Measurements from ENCODE around the gene TRAPPC12. TPM values are rescaled to one million over a fixed set of nuclear protein-coding genes. Genes with fewer than 3 reads are reported as not detected.

The TRAPPC12 gene
- total RNA-seq, 1 experiment from 2014 or later = 72.8 TPM

DNA sequence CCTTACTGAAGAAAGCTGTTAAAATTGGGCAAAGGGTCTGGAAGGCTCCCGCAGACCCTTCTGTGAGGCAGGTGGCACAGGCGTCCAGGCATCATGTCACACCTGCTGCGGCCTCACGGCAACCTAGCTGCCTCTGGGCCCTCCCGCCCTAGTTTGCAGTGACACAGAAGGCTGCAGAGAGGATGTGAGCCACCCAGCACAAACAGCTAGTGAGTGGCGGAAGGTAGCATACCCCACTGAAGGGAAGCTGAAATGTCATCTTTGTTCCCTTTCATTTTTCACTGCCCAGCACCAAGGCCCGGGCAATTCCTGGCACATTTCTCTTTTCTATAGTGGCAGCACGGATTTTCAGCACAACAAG is 53.8 kb downstream of the TRAPPC12 start (continued):
- no peak for TF ChIP-seq CTCF (IDR thresholded peaks at IDR 0.05)
- TF ChIP-seq MLX (CRISPR knock-in tag; IDR thresholded peaks at IDR 0.05) = no peak
- no peak for TF ChIP-seq CDX4 (CRISPR knock-in tag; IDR thresholded peaks at IDR 0.05; ENCODE audit: borderline replicate concordance)

DNA sequence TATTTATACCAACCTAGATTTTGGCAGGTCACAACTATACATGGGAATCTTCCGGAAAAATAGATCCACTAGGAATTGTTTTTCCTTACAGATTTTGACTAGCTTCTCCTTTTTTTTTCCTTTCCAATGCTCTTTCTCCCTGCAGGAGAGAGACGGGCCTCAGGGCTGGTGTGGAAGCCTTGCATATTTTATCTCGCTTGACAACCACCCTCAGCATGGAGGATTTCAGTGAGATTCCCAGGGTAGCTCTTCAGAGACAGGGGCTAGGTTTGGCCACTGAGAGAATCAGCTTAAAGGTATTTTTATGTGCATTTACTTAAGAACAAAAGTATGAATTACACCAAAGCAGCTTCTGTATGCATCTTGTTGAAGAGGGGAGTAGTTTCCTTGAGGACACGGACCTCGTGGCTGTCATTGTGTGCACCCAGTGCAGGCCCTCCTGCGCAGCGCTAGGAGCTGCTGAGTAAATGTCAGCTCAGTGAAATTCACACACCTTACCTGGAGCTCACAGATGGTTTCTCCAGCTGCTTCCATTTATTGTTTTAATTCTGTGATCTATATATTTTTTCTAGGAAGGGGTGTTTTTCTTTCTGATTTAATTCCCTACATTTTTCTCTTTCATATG is 54.4 kb downstream of the TRAPPC12 start:
- no peak for DNase-seq (ENCODE audit: low spot score)
- TF ChIP-seq CTCF (IDR thresholded peaks at IDR 0.05) (no peak), MYBL2 (CRISPR knock-in tag; IDR thresholded peaks at IDR 0.05) (no peak), AFF4 (CRISPR knock-in tag; IDR thresholded peaks at IDR 0.05; ENCODE audit: borderline replicate concordance) (no peak), CBFB (CRISPR knock-in tag; IDR thresholded peaks at IDR 0.05; ENCODE audit: low read depth) (no peak), FOXP1 (CRISPR knock-in tag; IDR thresholded peaks at IDR 0.05; ENCODE audit: borderline replicate concordance) (no peak), RORB (CRISPR knock-in tag; IDR thresholded peaks at IDR 0.05) (no peak), NR1H2 (CRISPR knock-in tag; IDR thresholded peaks at IDR 0.05) (no peak), ZNF138 (CRISPR knock-in tag; conservative IDR thresholded peaks at IDR 0.05) (no peak), JUN (CRISPR knock-in tag; IDR thresholded peaks at IDR 0.05) (no peak), ZNF281 (CRISPR knock-in tag; IDR thresholded peaks at IDR 0.05) (no peak), TCF7 (CRISPR knock-in tag; IDR thresholded peaks at IDR 0.05; ENCODE audit: low read depth) (no peak), CREB1 (CRISPR knock-in tag; IDR thresholded peaks at IDR 0.05) (no peak), MAX (CRISPR knock-in tag; IDR thresholded peaks at IDR 0.05) (no peak), E2F5 (CRISPR knock-in tag; IDR thresholded peaks at IDR 0.05) (no peak)
- TF ChIP-seq, protein P1, sequence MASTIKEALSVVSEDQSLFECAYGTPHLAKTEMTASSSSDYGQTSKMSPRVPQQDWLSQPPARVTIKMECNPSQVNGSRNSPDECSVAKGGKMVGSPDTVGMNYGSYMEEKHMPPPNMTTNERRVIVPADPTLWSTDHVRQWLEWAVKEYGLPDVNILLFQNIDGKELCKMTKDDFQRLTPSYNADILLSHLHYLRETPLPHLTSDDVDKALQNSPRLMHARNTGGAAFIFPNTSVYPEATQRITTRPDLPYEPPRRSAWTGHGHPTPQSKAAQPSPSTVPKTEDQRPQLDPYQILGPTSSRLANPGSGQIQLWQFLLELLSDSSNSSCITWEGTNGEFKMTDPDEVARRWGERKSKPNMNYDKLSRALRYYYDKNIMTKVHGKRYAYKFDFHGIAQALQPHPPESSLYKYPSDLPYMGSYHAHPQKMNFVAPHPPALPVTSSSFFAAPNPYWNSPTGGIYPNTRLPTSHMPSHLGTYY (CRISPR knock-in tag; IDR thresholded peaks at IDR 0.05) = no peak
- TF ChIP-seq, protein P2, sequence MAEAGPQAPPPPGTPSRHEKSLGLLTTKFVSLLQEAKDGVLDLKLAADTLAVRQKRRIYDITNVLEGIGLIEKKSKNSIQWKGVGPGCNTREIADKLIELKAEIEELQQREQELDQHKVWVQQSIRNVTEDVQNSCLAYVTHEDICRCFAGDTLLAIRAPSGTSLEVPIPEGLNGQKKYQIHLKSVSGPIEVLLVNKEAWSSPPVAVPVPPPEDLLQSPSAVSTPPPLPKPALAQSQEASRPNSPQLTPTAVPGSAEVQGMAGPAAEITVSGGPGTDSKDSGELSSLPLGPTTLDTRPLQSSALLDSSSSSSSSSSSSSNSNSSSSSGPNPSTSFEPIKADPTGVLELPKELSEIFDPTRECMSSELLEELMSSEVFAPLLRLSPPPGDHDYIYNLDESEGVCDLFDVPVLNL (CRISPR knock-in tag; IDR thresholded peaks at IDR 0.05; ENCODE audit: borderline replicate concordance, low read depth) = no peak
- Mint-ChIP-seq H3K27me3 (ENCODE audit: low read depth) (no peaks in the 10 kb centered on the region), H3K9me3 (no peaks in the 10 kb centered on the region), H3K4me1 (0 out of 2 replicates have a peak, but pooled peaks cover 3% of the 10 kb centered on the region), H3K4me3 (no peak overlapping the region), H3K27ac (no peak overlapping the region), H3K36me3 (peaks cover 10% of the 10 kb centered on the region)
- no peak for ATAC-seq
- CTCF ChIA-PET = interaction anchor here (0.7 to 3.2 kb wide), 4 partner anchors 9 to 255 kb away, joined by 3 to 24 read pairs (median 7); no protein-coding TSS in a partner anchor
- POLR2A ChIA-PET = interaction anchor here (1.2 kb wide), 1 partner anchor 9 kb away, joined by 3 read pairs; no protein-coding TSS in a partner anchor
